HG03039 (cell line): ENCODE data around the gene PDK2.

Experiments
- ATAC-seq: cut with Tn5 transposase; IDR thresholded peaks from one replicate; pipeline ENCODE4 v1.9.1; 2021; ENCODE audit warnings: mild to moderate bottlenecking, moderate library complexity; ENCODE audit not compliant: unreplicated experiment

Gene PDK2

GRCh38 chr17:50094753-50095619 is at the start of gene PDK2:
TSS of gene PDK2 (plus strand) at chr17:50095351. CDS start at chr17:50095436, 85 bp downstream.
- ATAC-seq = peak; percentile 89

- no peak for ATAC-seq
These were observed 49.0 kb upstream of the PDK2 start for GRCh38 chr17:50046179-50046578.

- ATAC-seq = no peak
These were observed 48.5 kb upstream of the PDK2 start for GRCh38 chr17:50046667-50047066.

GRCh38 chr17:50047083-50047482 is 48.1 kb upstream of the PDK2 start:
- no peak for ATAC-seq

- ATAC-seq = no peak
These were observed 47.5 kb upstream of the PDK2 start for GRCh38 chr17:50047488-50048126.

- ATAC-seq = no peak
These were observed 46.9 kb upstream of the PDK2 start for GRCh38 chr17:50048146-50048720.

GRCh38 chr17:50048988-50049387 is 46.2 kb upstream of the PDK2 start:
- ATAC-seq = no peak

- ATAC-seq = no peak
These were observed 45.5 kb upstream of the PDK2 start for GRCh38 chr17:50049636-50050035.

- no peak for ATAC-seq
These were observed 44.6 kb upstream of the PDK2 start for GRCh38 chr17:50050431-50051032.

GRCh38 chr17:50051082-50051576 is 44.0 kb upstream of the PDK2 start:
- no peak for ATAC-seq

- ATAC-seq = no peak
These were observed 43.5 kb upstream of the PDK2 start for GRCh38 chr17:50051606-50052005.

- ATAC-seq = no peak
These were observed 42.8 kb upstream of the PDK2 start for GRCh38 chr17:50052241-50052796.

- ATAC-seq = no peak
These were observed 42.1 kb upstream of the PDK2 start for GRCh38 chr17:50052822-50053653.

GRCh38 chr17:50053654-50053960 is 41.5 kb upstream of the PDK2 start:
- ATAC-seq = no peak

GRCh38 chr17:50055055-50055425 is 40.1 kb upstream of the PDK2 start:
- no peak for ATAC-seq

GRCh38 chr17:50055426-50056216 is 39.5 kb upstream of the PDK2 start, which contains the start of gene ITGA3:
TSS of gene ITGA3 (plus strand) at chr17:50056110. CDS start at chr17:50056440, 330 bp downstream.
- no peak for ATAC-seq

- ATAC-seq = no peak
These were observed 38.8 kb upstream of the PDK2 start for GRCh38 chr17:50056217-50056960.

- ATAC-seq = no peak
These were observed 38.2 kb upstream of the PDK2 start for GRCh38 chr17:50056961-50057330.

GRCh38 chr17:50057521-50057991 is 37.6 kb upstream of the PDK2 start:
- no peak for ATAC-seq
